NCI-H1436 (cell line): ENCODE measurements around the gene BICD2.

ENCODE experiments used
- DNase-seq: peaks from one replicate; lab custom pipeline; 2025; lab: John Stamatoyannopoulos, UW

The BICD2 gene

GRCh38 chr9:92714787-92715487, 49.7 kb downstream of the BICD2 start:
- DNase-seq = no peak

- no peak for DNase-seq
These were observed 50.6 kb downstream of the BICD2 start for GRCh38 chr9:92714016-92714415.

- no peak for DNase-seq
These were observed 51.1 kb downstream of the BICD2 start for GRCh38 chr9:92713528-92713927.

GRCh38 chr9:92712767-92713166, 51.9 kb downstream of the BICD2 start:
- DNase-seq = no peak

GRCh38 chr9:92711844-92712243, 52.8 kb downstream of the BICD2 start:
- no peak for DNase-seq

GRCh38 chr9:92711146-92711545, 53.5 kb downstream of the BICD2 start:
- no peak for DNase-seq

GRCh38 chr9:92710368-92710767, 54.3 kb downstream of the BICD2 start:
- no peak for DNase-seq

GRCh38 chr9:92709954-92710353, 54.7 kb downstream of the BICD2 start:
- DNase-seq = no peak

GRCh38 chr9:92709240-92709639, 55.4 kb downstream of the BICD2 start:
- no peak for DNase-seq

GRCh38 chr9:92707530-92707929, 57.1 kb downstream of the BICD2 start:
- no peak for DNase-seq

- DNase-seq = no peak
These were observed 58.3 kb downstream of the BICD2 start for GRCh38 chr9:92706218-92706940.

- no peak for DNase-seq
These were observed 60.1 kb downstream of the BICD2 start for GRCh38 chr9:92704528-92704927.

GRCh38 chr9:92696619-92697018, 68.0 kb downstream of the BICD2 start:
- DNase-seq = no peak

- no peak for DNase-seq
These were observed 77.7 kb downstream of the BICD2 start for GRCh38 chr9:92686954-92687353.

GRCh38 chr9:92685022-92685421, 79.6 kb downstream of the BICD2 start:
- DNase-seq = no peak

GRCh38 chr9:92682269-92682668, 82.4 kb downstream of the BICD2 start:
- no peak for DNase-seq

- DNase-seq = no peak
These were observed 84.2 kb downstream of the BICD2 start for GRCh38 chr9:92680166-92681119.

GRCh38 chr9:92679413-92680165, 85.0 kb downstream of the BICD2 start:
- no peak for DNase-seq

GRCh38 chr9:92671323-92671722, 93.3 kb downstream of the BICD2 start:
- DNase-seq = no peak

GRCh38 chr9:92669890-92670708, 94.5 kb downstream of the BICD2 start, which contains the start of gene IPPK:
Gene IPPK, minus strand, starts transcription at chr9:92670131. Its CDS starts 143 bp downstream, at chr9:92669988.
- peak; percentile 95 for DNase-seq

- DNase-seq = no peak
These were observed 95.1 kb downstream of the BICD2 start for GRCh38 chr9:92669527-92669889.
